ENCODE measurements around the gene TIMM50. TPM values are rescaled to one million over a fixed set of nuclear protein-coding genes. Genes with fewer than 3 reads are reported as not detected.
A peak's percentile ranks its signal among the peaks of the same experiment; 100 is the strongest.

Gene TIMM50
- total and polyA plus RNA-seq, 2 of the 13 experiments (the other 11 are each of a cell fraction or from before 2014, with no cell fraction given): 91.1 to 92.5 TPM

DNA sequence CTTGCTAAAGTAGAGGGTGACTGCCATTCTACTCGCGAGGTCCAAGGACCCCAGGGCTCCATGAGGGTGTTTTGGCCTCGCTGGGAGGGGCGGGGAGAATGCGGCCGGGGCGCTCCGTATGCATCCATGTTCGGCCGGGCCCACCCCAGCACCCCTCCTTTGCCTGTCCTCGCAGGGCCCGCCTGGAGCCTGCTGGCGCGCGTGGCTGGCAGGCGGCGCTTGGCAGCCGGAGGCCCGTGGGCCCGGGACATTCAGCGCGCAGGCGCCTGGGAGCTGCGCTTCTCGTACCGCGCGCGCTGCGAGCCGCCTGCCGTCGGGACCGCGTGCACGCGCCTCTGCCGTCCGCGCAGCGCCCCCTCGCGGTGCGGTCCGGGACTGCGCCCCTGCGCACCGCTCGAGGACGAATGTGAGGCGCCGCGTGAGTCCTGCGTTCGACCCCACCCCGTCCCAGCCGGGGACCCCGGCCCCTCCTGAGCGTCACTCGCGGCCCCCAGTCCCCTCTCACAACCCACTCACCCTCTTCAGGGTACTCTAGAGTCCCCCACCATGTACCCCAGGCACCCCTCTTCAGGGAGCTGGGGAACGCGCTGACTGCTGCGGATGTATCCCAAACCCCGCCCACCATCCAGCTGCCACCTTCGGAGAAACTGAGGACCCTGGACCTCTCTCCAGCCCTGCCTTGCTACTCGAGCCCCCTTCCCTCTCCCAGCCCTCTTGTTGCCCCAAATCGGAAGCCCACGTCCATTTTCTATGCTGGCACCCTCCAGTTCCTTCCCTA lies 22.2 kb downstream of the TIMM50 start (continued):
- TF ChIP-seq, protein P1, sequence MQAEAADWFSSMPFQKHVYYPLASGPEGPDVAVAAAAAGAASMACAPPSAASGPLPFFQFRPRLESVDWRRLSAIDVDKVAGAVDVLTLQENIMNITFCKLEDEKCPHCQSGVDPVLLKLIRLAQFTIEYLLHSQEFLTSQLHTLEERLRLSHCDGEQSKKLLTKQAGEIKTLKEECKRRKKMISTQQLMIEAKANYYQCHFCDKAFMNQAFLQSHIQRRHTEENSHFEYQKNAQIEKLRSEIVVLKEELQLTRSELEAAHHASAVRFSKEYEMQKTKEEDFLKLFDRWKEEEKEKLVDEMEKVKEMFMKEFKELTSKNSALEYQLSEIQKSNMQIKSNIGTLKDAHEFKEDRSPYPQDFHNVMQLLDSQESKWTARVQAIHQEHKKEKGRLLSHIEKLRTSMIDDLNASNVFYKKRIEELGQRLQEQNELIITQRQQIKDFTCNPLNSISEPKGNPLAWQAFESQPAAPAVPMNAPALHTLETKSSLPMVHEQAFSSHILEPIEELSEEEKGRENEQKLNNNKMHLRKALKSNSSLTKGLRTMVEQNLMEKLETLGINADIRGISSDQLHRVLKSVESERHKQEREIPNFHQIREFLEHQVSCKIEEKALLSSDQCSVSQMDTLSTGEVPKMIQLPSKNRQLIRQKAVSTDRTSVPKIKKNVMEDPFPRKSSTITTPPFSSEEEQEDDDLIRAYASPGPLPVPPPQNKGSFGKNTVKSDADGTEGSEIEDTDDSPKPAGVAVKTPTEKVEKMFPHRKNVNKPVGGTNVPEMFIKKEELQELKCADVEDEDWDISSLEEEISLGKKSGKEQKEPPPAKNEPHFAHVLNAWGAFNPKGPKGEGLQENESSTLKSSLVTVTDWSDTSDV (CRISPR knock-in tag; IDR thresholded peaks at IDR 0.05): peak; percentile 65; the same call in 1 of the 2 replicates
- TF ChIP-seq CENPT (CRISPR knock-in tag; IDR thresholded peaks at IDR 0.05; ENCODE audit: low read depth) (peak; percentile 100), PITX1 (CRISPR knock-in tag; IDR thresholded peaks at IDR 0.05) (peak; percentile 25; the same call in 1 of the 2 replicates), SUZ12 (IDR thresholded peaks at IDR 0.05; ENCODE audit: low read depth, low read length) (no peak), ESRRA (CRISPR knock-in tag; IDR thresholded peaks at IDR 0.05; ENCODE audit: low read depth) (peak; percentile 88), ZNF766 (CRISPR knock-in tag; IDR thresholded peaks at IDR 0.05; ENCODE audit: borderline replicate concordance) (peak; percentile 100), KLF6 (CRISPR knock-in tag; IDR thresholded peaks at IDR 0.05) (peak; percentile 97), ZNF230 (CRISPR knock-in tag; IDR thresholded peaks at IDR 0.05) (peak; percentile 93), WIZ (CRISPR knock-in tag; IDR thresholded peaks at IDR 0.05) (peak; percentile 88; the same call in 1 of the 2 replicates), ZNF205 (CRISPR knock-in tag; IDR thresholded peaks at IDR 0.05) (peak; percentile 60; the same call in 1 of the 2 replicates), NCOA2 (CRISPR knock-in tag; IDR thresholded peaks at IDR 0.05) (peak; percentile 65; the same call in 1 of the 2 replicates), ISX (CRISPR knock-in tag; conservative IDR thresholded peaks at IDR 0.05) (peak; percentile 97), PHF20 (CRISPR knock-in tag; IDR thresholded peaks at IDR 0.05) (peak; percentile 56), BCL6 (CRISPR knock-in tag; IDR thresholded peaks at IDR 0.05) (peak; percentile 64; the same call in 1 of the 2 replicates), RFX5 (IDR thresholded peaks at IDR 0.05; ENCODE audit: low read depth, low read length) (no peak), ZNF274 (CRISPR knock-in tag; IDR thresholded peaks at IDR 0.05) (peak; percentile 99), MED1 (CRISPR knock-in tag; IDR thresholded peaks at IDR 0.05) (peak; percentile 73; the same call in 1 of the 2 replicates), KMT2A (CRISPR knock-in tag; IDR thresholded peaks at IDR 0.05) (0 out of 2 replicates have a peak, but pooled peaks have one; percentile 50), MBD4 (IDR thresholded peaks at IDR 0.05; ENCODE audit: borderline replicate concordance, low read length) (no peak), GATA4 (IDR thresholded peaks at IDR 0.05; ENCODE audit: borderline replicate concordance, low read depth) (no peak)
- TF ChIP-seq, protein P2, sequence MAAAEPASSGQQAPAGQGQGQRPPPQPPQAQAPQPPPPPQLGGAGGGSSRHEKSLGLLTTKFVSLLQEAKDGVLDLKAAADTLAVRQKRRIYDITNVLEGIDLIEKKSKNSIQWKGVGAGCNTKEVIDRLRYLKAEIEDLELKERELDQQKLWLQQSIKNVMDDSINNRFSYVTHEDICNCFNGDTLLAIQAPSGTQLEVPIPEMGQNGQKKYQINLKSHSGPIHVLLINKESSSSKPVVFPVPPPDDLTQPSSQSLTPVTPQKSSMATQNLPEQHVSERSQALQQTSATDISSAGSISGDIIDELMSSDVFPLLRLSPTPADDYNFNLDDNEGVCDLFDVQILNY (CRISPR knock-in tag; conservative IDR thresholded peaks at IDR 0.05): peak; percentile 88
- TF ChIP-seq, protein P3, sequence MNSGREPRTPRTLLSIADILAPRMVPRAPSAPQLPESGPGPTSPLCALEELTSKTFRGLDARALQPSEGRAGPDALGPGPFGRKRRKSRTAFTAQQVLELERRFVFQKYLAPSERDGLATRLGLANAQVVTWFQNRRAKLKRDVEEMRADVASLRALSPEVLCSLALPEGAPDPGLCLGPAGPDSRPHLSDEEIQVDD (CRISPR knock-in tag; IDR thresholded peaks at IDR 0.05; ENCODE audit: borderline replicate concordance): peak; percentile 100; the same call in 1 of the 2 replicates
- TF ChIP-seq, protein P4, sequence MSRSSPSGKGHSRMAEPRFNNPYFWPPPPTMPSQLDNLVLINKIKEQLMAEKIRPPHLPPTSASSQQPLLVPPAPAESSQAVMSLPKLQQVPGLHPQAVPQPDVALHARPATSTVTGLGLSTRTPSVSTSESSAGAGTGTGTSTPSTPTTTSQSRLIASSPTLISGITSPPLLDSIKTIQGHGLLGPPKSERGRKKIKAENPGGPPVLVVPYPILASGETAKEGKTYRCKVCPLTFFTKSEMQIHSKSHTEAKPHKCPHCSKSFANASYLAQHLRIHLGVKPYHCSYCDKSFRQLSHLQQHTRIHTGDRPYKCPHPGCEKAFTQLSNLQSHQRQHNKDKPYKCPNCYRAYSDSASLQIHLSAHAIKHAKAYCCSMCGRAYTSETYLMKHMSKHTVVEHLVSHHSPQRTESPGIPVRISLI (CRISPR knock-in tag; IDR thresholded peaks at IDR 0.05; ENCODE audit: borderline replicate concordance): peak; percentile 59
- TF ChIP-seq, protein P5, sequence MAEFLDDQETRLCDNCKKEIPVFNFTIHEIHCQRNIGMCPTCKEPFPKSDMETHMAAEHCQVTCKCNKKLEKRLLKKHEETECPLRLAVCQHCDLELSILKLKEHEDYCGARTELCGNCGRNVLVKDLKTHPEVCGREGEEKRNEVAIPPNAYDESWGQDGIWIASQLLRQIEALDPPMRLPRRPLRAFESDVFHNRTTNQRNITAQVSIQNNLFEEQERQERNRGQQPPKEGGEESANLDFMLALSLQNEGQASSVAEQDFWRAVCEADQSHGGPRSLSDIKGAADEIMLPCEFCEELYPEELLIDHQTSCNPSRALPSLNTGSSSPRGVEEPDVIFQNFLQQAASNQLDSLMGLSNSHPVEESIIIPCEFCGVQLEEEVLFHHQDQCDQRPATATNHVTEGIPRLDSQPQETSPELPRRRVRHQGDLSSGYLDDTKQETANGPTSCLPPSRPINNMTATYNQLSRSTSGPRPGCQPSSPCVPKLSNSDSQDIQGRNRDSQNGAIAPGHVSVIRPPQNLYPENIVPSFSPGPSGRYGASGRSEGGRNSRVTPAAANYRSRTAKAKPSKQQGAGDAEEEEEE (CRISPR knock-in tag; IDR thresholded peaks at IDR 0.05; ENCODE audit: borderline replicate concordance): no peak

All from HepG2 (cell line).